NB4 (cell line): ENCODE data around the gene RAB33A.

ENCODE experiments used
- CTCF ChIP-seq: IDR thresholded peaks from one replicate; pipeline ENCODE4 v1.5.1; 2012; ENCODE audit warnings: low read depth, low read length
- POLR2A ChIP-seq: IDR thresholded peaks from 2 replicates; pipeline ENCODE4 v1.6.1; 2011; ENCODE audit warnings: mild to moderate bottlenecking; ENCODE audit not compliant: insufficient read length; ENCODE audit errors: extremely low read depth

- TF ChIP-seq POLR2A (no peak), CTCF (no peak)
Observed at GRCh38 chrX:130179170-130179569, 7.4 kb downstream of the RAB33A start.
